Measurements from ENCODE around the gene TMEM181. TPM values are rescaled to one million over a fixed set of nuclear protein-coding genes. Genes with fewer than 3 reads are reported as not detected.
A peak's percentile ranks its signal among the peaks of the same experiment; 100 is the strongest.
"Not testable (repeated sequence)": the region's sequence is repeated elsewhere in the genome, so short reads cannot be mapped to it uniquely, and the experiment has no call there.

TMEM181 gene
- total RNA-seq, 1 donor: 13.4 TPM

- H3K4me1 ChIP-seq (ENCODE audit: insufficient read depth, low read length): no peaks in the 10 kb centered on the region
- no peak overlapping the region for H3K4me3 ChIP-seq (ENCODE audit: low read length)
- no peaks in the 10 kb centered on the region for H3K27me3 ChIP-seq (ENCODE audit: insufficient read depth, low read length)
- no peaks in the 10 kb centered on the region for H3K9me3 ChIP-seq (ENCODE audit: low read depth, low read length)
These were observed 7.7 kb upstream of the TMEM181 start for GRCh38 chr6:158552055-158552795.

DNA sequence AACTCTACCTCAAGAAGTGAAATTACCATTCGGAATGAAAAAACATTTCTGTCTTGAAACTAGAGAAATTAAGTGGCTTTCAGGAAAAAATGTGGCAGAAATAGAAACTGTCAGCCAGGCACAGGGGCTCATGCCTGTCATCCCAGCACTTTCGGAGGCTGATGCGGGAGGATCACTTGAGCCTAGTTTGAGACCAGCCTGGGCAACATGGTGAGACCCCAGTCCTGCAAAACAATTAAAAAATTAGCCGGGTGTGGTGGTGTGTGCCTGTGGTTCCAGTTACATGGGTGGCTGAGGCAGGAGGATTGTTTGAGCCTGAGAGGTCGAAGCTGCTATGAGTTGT lies 7.1 kb upstream of the TMEM181 start:
- Histone ChIP-seq H3K27me3 (ENCODE audit: insufficient read depth, low read length) (no peaks in the 10 kb centered on the region), H3K4me1 (ENCODE audit: insufficient read depth, low read length) (no peaks in the 10 kb centered on the region)

DNA sequence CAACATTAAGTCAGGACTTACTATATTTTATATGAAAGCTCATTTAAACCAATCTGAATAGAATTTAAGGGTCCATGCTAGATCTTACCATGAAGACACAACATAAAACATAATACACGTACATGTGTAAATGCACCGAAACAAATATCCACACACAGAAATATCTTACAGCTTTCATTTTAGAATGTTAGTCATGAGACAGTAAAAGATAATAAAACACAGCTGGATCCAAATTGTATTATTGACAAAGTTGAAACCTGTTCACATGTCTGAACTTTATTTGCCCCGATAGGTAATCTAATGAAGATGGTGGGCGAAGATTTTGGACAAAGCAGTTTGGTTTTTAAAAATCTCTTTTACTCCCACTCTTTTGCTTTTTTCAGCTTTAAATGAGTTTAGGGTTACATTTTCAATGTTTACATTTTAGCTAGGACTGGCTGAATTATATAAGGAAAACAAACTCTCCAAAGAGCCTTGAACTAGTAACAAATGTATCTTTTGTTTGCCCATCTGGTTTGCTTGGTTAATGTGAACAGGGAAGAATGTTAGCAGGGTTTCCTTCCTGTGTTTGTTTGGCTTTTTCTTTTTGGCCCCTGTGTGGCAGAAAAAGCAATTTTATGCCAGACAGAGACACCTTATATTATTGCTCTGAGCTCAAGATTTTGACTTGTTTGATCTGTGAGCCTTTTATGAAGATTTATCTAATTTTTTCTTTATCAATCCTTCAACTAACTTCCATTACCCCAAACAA lies 5.1 kb upstream of the TMEM181 start:
- Histone ChIP-seq H3K4me3 (ENCODE audit: low read length) (no peak overlapping the region), H3K9me3 (ENCODE audit: low read depth, low read length) (no peaks in the 10 kb centered on the region), H3K27me3 (ENCODE audit: insufficient read depth, low read length) (no peaks in the 10 kb centered on the region), H3K4me1 (ENCODE audit: insufficient read depth, low read length) (peaks cover 5% of the 10 kb centered on the region)

More for the DNA sequence above, 7.1 kb upstream of the TMEM181 start:
- Histone ChIP-seq H3K4me3 (ENCODE audit: low read length) (no peak overlapping the region), H3K9me3 (ENCODE audit: low read depth, low read length) (no peaks in the 10 kb centered on the region)

DNA sequence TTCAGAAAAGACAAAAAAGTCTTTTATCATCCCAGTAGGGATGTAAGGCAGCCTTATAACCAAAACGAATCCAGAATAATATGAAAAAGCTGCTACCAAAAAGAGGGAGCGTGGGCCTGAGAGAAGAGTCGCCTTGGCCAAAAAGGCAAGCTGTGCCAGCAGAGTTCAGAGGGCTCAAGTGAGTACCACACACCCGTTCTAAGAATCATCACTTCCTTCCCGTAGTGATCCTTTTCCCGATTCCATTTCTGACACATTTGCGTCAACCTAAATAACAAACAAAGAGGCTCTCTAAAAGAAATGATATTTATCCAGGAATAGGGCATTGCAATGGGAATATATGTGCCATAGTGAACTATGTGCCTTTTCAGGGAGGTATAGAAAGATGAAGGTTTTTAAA lies 3.8 kb upstream of the TMEM181 start:
- Histone ChIP-seq H3K9me3 (ENCODE audit: low read depth, low read length) (no peaks in the 10 kb centered on the region), H3K27me3 (ENCODE audit: insufficient read depth, low read length) (no peaks in the 10 kb centered on the region), H3K4me1 (ENCODE audit: insufficient read depth, low read length) (peaks cover 10% of the 10 kb centered on the region), H3K4me3 (ENCODE audit: low read length) (no peak overlapping the region)

DNA sequence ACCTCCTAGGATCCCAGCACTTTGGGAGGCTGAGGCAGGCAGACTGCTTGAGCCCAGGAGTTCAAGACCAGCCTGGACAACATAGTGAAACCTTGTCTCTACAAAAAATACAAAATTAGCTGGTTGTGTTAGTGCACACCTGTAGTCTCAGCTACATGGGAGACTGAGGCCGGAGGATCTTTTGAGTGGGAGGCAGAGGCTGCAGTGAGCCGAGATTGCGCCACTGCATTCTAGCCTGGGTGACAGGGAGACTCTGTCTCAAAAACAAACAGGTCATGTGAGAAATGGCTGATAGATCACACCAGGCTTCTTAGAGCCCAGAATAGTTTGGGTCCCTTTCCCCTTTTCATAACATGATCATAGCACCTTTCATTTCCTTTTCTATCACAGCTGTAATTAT lies 2.8 kb upstream of the TMEM181 start:
- H3K27me3 ChIP-seq (ENCODE audit: insufficient read depth, low read length); H3K9me3 ChIP-seq (ENCODE audit: low read depth, low read length); H3K4me3 ChIP-seq (ENCODE audit: low read length): not testable (repeated sequence)
- H3K4me1 ChIP-seq (ENCODE audit: insufficient read depth, low read length): peaks cover 20% of the 10 kb centered on the region

- H3K27me3 ChIP-seq (ENCODE audit: insufficient read depth, low read length): no peaks in the 10 kb centered on the region
- H3K4me1 ChIP-seq (ENCODE audit: insufficient read depth, low read length): peaks cover 29% of the 10 kb centered on the region
- no peak overlapping the region for H3K4me3 ChIP-seq (ENCODE audit: low read length)
- no peaks in the 10 kb centered on the region for H3K9me3 ChIP-seq (ENCODE audit: low read depth, low read length)
These were observed 2.0 kb upstream of the TMEM181 start for GRCh38 chr6:158557927-158558326.

GRCh38 chr6:158558415-158559306 lies 1.2 kb upstream of the TMEM181 start:
- no peak overlapping the region for H3K4me3 ChIP-seq (ENCODE audit: low read length)
- peaks cover 34% of the 10 kb centered on the region for H3K4me1 ChIP-seq (ENCODE audit: insufficient read depth, low read length)
- no peaks in the 10 kb centered on the region for H3K9me3 ChIP-seq (ENCODE audit: low read depth, low read length)
- H3K27me3 ChIP-seq (ENCODE audit: insufficient read depth, low read length): no peaks in the 10 kb centered on the region

GRCh38 chr6:158559338-158559894 lies 475 bp upstream of the TMEM181 start:
- H3K27me3 ChIP-seq (ENCODE audit: insufficient read depth, low read length): no peaks in the 10 kb centered on the region
- H3K4me3 ChIP-seq (ENCODE audit: low read length): peak overlapping the region; percentile 79
- H3K4me1 ChIP-seq (ENCODE audit: insufficient read depth, low read length): peaks cover 41% of the 10 kb centered on the region
- no peaks in the 10 kb centered on the region for H3K9me3 ChIP-seq (ENCODE audit: low read depth, low read length)

GRCh38 chr6:158560836-158561320 lies 987 bp downstream of the TMEM181 start:
- H3K27me3 ChIP-seq (ENCODE audit: insufficient read depth, low read length): no peaks in the 10 kb centered on the region
- peaks cover 55% of the 10 kb centered on the region for H3K4me1 ChIP-seq (ENCODE audit: insufficient read depth, low read length)
- peak overlapping the region; percentile 79 for H3K4me3 ChIP-seq (ENCODE audit: low read length)
- H3K9me3 ChIP-seq (ENCODE audit: low read depth, low read length): no peaks in the 10 kb centered on the region

DNA sequence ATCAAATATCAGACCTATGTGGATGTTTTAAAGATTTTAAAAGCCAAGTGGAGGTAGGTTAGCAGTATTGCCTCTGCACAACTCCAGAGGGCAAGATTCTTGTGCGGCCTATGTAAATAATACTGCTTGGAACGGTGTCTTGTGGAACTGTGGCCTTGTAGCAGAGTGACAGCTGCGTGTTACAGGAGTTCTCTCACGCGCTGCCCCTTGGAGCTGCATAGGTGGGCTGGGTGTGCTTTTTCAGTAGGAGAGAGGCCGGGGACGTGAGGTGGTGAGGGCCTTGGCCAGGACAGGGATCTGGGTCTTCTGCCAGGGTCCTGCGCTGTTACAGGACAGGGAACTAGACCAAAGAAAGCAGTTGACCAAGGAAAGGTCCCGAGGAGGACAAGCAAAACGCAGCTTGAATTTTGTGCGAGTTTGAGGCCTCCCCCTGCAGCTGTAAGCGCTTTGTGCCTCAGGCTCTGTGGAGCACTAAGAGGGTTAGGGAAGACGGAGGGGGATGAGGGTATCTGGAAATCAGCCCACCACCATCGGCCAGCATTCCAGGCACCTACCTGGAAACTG lies 1.5 kb downstream of the TMEM181 start:
- Histone ChIP-seq H3K4me3 (ENCODE audit: low read length) (no peak overlapping the region), H3K27me3 (ENCODE audit: insufficient read depth, low read length) (no peaks in the 10 kb centered on the region), H3K9me3 (ENCODE audit: low read depth, low read length) (no peaks in the 10 kb centered on the region), H3K4me1 (ENCODE audit: insufficient read depth, low read length) (peaks cover 56% of the 10 kb centered on the region)

GRCh38 chr6:158561938-158562337 lies 2.0 kb downstream of the TMEM181 start:
- H3K4me1 ChIP-seq (ENCODE audit: insufficient read depth, low read length): peaks cover 56% of the 10 kb centered on the region
- H3K4me3 ChIP-seq (ENCODE audit: low read length): no peak overlapping the region
- no peaks in the 10 kb centered on the region for H3K27me3 ChIP-seq (ENCODE audit: insufficient read depth, low read length)
- H3K9me3 ChIP-seq (ENCODE audit: low read depth, low read length): no peaks in the 10 kb centered on the region

DNA sequence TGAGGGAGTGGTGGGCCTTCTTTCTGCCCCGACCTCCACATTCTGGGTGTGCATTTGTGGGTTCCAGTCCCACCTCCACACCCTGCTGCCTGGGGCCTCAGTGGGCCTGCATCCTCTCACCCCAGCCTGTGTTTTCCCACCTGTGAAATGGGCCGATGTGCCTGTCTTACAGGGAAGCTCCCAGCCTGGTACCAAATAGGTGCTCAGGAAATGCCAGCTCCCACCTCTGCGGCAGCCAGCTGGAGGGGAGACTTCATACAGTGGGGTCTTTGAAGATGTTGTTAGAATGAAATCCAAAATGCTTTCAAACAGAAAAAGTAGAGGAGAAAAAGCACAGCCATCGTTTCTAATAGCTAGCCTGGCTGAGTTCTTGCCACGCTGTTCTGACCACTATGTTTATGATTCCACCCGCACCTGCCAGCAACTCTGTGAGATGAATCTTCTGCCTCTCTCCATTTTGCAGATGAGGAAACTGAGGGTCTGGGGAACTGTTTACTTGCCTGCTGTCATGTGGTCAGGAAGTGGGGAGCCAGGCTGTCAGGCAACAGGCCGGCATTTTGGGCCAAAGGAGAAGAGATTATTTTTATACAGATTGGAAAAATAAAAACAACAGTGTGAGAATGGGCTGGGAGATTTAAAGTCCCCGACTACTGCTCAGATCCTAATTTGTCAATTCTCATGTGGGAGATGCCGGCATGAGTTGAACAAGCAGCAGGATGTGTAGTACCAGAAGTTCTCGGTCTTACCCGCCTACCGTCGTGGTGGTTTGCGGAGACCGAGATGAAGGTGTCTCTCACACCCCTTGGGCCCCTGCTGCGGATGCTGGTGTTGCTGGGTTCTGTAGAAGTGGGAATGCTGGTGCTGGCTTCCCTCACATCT lies 4.6 kb downstream of the TMEM181 start:
- Histone ChIP-seq H3K4me1 (ENCODE audit: insufficient read depth, low read length) (peaks cover 78% of the 10 kb centered on the region), H3K27me3 (ENCODE audit: insufficient read depth, low read length) (no peaks in the 10 kb centered on the region), H3K4me3 (ENCODE audit: low read length) (no peak overlapping the region), H3K9me3 (ENCODE audit: low read depth, low read length) (no peaks in the 10 kb centered on the region)

DNA sequence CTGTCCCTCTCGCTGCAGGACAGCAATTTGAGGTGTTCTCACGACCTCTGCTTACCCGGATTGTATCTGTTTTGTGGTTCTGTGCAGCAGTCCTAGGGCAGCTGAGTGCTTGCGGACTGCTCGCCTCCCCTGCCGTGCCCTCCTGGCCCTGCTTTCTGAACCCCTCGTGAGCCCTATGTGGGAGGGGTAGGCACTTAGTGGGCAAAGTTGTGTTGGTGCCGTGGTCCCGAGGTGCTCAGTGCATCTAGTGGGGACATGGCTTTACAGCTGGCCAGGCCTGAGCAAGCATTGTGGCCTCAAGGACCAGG lies 5.2 kb downstream of the TMEM181 start:
- Histone ChIP-seq H3K4me1 (ENCODE audit: insufficient read depth, low read length) (peaks cover 81% of the 10 kb centered on the region), H3K9me3 (ENCODE audit: low read depth, low read length) (no peaks in the 10 kb centered on the region), H3K27me3 (ENCODE audit: insufficient read depth, low read length) (no peaks in the 10 kb centered on the region), H3K4me3 (ENCODE audit: low read length) (no peak overlapping the region)

DNA sequence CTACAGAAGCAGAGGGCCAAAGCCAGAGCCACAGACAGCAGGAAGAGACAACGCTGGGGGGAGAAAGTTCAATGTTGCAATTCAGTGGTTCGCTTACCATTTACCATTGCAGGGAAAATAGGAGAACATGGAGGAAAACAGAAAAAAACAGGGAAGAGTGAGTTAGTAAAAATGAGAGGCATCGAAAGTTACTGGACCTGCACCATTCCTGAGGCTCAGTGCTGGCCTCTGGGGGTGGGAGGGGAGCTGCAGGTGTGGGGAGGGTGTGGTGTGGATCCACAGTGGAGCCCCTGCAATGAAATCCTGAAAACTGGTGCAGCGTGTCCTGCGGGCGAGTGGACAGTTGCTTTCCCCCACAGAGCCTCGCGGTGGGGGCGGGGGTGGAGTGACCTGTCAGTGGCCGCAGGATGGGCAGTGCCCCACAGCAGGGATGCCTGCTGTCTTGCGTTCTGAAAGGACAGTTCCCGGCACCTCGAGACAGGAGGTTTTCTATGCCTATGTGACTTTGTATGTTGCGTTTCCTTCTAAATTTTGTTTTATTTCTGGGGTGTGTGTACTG lies 5.7 kb downstream of the TMEM181 start:
- Histone ChIP-seq H3K4me3 (ENCODE audit: low read length) (no peak overlapping the region), H3K4me1 (ENCODE audit: insufficient read depth, low read length) (peaks cover 86% of the 10 kb centered on the region), H3K9me3 (ENCODE audit: low read depth, low read length) (no peaks in the 10 kb centered on the region)

More for the DNA sequence above, 5.7 kb downstream of the TMEM181 start:
- H3K27me3 ChIP-seq (ENCODE audit: insufficient read depth, low read length): no peaks in the 10 kb centered on the region

All from mononuclear cell (primary cell).